ENCODE data around the gene SECTM1. TPM values are rescaled to one million over a fixed set of nuclear protein-coding genes. Genes with fewer than 3 reads are reported as not detected.

SECTM1 gene
- total RNA-seq, 1 donor from 2014 or later = 0.27 TPM

DNA sequence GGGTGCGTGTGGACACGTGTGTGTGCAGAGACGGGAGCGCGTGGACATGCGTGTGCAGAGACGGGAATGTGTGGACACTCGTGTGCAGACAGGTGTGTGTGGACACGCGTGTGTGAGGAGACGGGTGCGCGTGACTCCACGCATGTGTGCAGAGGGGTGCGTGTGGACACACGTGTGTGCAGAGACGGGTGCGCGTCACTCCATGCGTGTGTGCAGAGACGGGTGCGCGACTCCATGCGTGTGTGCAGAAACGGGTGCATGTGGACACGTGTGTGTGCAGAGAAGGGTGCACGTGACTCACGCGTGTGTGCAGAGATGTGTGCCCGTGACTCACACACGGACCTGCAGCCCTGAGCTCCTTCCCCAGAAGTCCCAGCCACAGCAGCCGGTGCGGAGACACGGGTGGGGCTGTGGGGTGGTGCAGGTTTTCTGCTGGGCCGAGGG lies 13.9 kb downstream of the SECTM1 start:
- no peaks in the 10 kb centered on the region for H3K9me3 Mint-ChIP-seq (ENCODE audit: unreplicated experiment)

DNA sequence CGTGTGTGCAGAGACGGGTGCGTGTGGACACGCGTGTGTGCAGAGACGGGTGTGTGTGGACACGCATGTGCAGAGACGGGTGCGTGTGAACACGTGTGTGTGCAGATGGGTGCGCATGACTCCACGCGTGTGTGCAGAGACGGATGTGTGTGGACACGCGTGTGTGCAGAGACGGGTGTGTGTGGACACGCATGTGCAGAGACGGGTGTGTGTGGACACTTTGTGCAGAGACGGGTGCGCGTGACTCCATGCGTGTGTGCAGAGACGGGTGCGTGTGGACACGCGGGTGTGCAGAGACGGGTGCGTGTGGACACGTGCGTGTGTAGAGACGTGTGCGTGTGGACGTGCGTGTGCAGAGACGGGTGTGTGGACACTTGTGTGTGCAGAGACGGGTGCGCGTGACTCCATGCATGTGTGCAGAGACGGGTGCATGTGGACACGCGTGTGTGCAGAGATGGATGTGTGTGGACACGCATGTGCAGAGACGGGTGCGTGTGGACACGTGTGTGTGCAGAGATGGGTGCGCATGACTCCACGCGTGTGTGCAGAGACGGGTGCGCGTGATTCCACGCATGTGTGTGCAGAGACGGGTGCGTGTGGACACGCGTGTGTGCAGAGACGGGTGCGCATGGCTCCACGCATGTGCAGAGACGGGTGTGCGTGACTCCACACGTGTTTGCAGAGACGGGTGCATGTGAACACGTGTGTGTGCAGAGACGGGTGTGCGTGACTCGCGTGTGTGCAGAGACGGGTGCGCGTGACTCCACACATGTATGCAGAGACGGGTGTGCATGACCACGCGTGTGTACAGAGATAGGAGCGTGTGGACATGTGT lies 14.6 kb downstream of the SECTM1 start:
- DNase-seq (ENCODE audit: low read depth) (no peak), FAIRE-seq (no peak)
- Mint-ChIP-seq H3K27me3 (ENCODE audit: low read depth, unreplicated experiment) (peaks cover 18% of the 10 kb centered on the region), H3K36me3 (ENCODE audit: low read depth, unreplicated experiment) (no peaks in the 10 kb centered on the region), H3K4me1 (ENCODE audit: low read depth, unreplicated experiment) (no peaks in the 10 kb centered on the region), H3K4me3 (ENCODE audit: unreplicated experiment) (no peak overlapping the region), H3K9me3 (ENCODE audit: unreplicated experiment) (no peaks in the 10 kb centered on the region), H3K27ac (ENCODE audit: unreplicated experiment) (no peak overlapping the region)
- Histone ChIP-seq H3K36me3 (ENCODE audit: insufficient read depth, low read length) (no peaks in the 10 kb centered on the region), H3K27me3 (ENCODE audit: insufficient read depth, low read length) (peaks cover 12% of the 10 kb centered on the region), H3K4me2 (ENCODE audit: low read length) (no peak overlapping the region), H2AFZ (ENCODE audit: low read depth, low read length) (no peak overlapping the region), H3K9ac (ENCODE audit: low read length) (no peak overlapping the region), H3K4me1 (ENCODE audit: insufficient read depth, low read length) (no peaks in the 10 kb centered on the region), H3K27ac (ENCODE audit: low read depth, low read length) (no peak overlapping the region), H3K79me2 (ENCODE audit: insufficient read depth, low read length) (no peaks in the 10 kb centered on the region), H3K4me3 (ENCODE audit: insufficient read depth, low read depth, low read length) (no peak overlapping the region), H4K20me1 (ENCODE audit: insufficient read depth, low read length) (no peaks in the 10 kb centered on the region), H3K9me3 (ENCODE audit: insufficient read depth, low read depth, low read length) (peaks cover 10% of the 10 kb centered on the region)
- no peak for TF ChIP-seq EZH2 (IDR thresholded peaks at IDR 0.05; ENCODE audit: insufficient read depth, low read length)
- TF ChIP-seq, protein P1, sequence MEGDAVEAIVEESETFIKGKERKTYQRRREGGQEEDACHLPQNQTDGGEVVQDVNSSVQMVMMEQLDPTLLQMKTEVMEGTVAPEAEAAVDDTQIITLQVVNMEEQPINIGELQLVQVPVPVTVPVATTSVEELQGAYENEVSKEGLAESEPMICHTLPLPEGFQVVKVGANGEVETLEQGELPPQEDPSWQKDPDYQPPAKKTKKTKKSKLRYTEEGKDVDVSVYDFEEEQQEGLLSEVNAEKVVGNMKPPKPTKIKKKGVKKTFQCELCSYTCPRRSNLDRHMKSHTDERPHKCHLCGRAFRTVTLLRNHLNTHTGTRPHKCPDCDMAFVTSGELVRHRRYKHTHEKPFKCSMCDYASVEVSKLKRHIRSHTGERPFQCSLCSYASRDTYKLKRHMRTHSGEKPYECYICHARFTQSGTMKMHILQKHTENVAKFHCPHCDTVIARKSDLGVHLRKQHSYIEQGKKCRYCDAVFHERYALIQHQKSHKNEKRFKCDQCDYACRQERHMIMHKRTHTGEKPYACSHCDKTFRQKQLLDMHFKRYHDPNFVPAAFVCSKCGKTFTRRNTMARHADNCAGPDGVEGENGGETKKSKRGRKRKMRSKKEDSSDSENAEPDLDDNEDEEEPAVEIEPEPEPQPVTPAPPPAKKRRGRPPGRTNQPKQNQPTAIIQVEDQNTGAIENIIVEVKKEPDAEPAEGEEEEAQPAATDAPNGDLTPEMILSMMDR (IDR thresholded peaks at IDR 0.05; ENCODE audit: insufficient read depth, low read depth, low read length) = no peak

More for the DNA sequence above, 13.9 kb downstream of the SECTM1 start:
- Mint-ChIP-seq H3K27ac (ENCODE audit: unreplicated experiment) (no peak overlapping the region), H3K4me1 (ENCODE audit: low read depth, unreplicated experiment) (peaks cover under 1% of the 10 kb centered on the region), H3K27me3 (ENCODE audit: low read depth, unreplicated experiment) (peaks cover 19% of the 10 kb centered on the region), H3K36me3 (ENCODE audit: low read depth, unreplicated experiment) (no peaks in the 10 kb centered on the region), H3K4me3 (ENCODE audit: unreplicated experiment) (no peak overlapping the region)
- Histone ChIP-seq H2AFZ (ENCODE audit: low read depth, low read length) (no peak overlapping the region), H3K9ac (ENCODE audit: low read length) (no peak overlapping the region), H3K4me3 (ENCODE audit: insufficient read depth, low read depth, low read length) (no peak overlapping the region), H3K27ac (ENCODE audit: low read depth, low read length) (no peak overlapping the region), H3K9me3 (ENCODE audit: insufficient read depth, low read depth, low read length) (peaks cover 10% of the 10 kb centered on the region), H3K79me2 (ENCODE audit: insufficient read depth, low read length) (no peaks in the 10 kb centered on the region), H3K36me3 (ENCODE audit: insufficient read depth, low read length) (no peaks in the 10 kb centered on the region), H3K4me2 (ENCODE audit: low read length) (no peak overlapping the region), H4K20me1 (ENCODE audit: insufficient read depth, low read length) (no peaks in the 10 kb centered on the region), H3K4me1 (ENCODE audit: insufficient read depth, low read length) (no peaks in the 10 kb centered on the region), H3K27me3 (ENCODE audit: insufficient read depth, low read length) (peaks cover 12% of the 10 kb centered on the region)
- DNase-seq (ENCODE audit: low read depth) (no peak), FAIRE-seq (no peak)
- TF ChIP-seq, protein P1 (IDR thresholded peaks at IDR 0.05; ENCODE audit: insufficient read depth, low read depth, low read length) = no peak
- TF ChIP-seq EZH2 (IDR thresholded peaks at IDR 0.05; ENCODE audit: insufficient read depth, low read length) = no peak

- H3K27me3 Mint-ChIP-seq (ENCODE audit: low read depth, unreplicated experiment) = peaks cover 19% of the 10 kb centered on the region
- H3K79me2 ChIP-seq (ENCODE audit: insufficient read depth, low read length) = no peaks in the 10 kb centered on the region
- H3K36me3 Mint-ChIP-seq (ENCODE audit: low read depth, unreplicated experiment) = no peaks in the 10 kb centered on the region
- no peak overlapping the region for H2AFZ ChIP-seq (ENCODE audit: low read depth, low read length)
- peaks cover 16% of the 10 kb centered on the region for H3K27me3 ChIP-seq (ENCODE audit: insufficient read depth, low read length)
- H4K20me1 ChIP-seq (ENCODE audit: insufficient read depth, low read length) = no peaks in the 10 kb centered on the region
- H3K4me1 ChIP-seq (ENCODE audit: insufficient read depth, low read length) = no peaks in the 10 kb centered on the region
- H3K36me3 ChIP-seq (ENCODE audit: insufficient read depth, low read length) = no peaks in the 10 kb centered on the region
- H3K9me3 ChIP-seq (ENCODE audit: insufficient read depth, low read depth, low read length) = peaks cover 10% of the 10 kb centered on the region
- H3K27ac Mint-ChIP-seq (ENCODE audit: unreplicated experiment) = no peak overlapping the region
- no peak overlapping the region for H3K4me3 Mint-ChIP-seq (ENCODE audit: unreplicated experiment)
- no peak overlapping the region for H3K27ac ChIP-seq (ENCODE audit: low read depth, low read length)
- DNase-seq (ENCODE audit: low read depth) = no peak
- no peak overlapping the region for H3K4me2 ChIP-seq (ENCODE audit: low read length)
- H3K9me3 Mint-ChIP-seq (ENCODE audit: unreplicated experiment) = no peaks in the 10 kb centered on the region
- H3K4me3 ChIP-seq (ENCODE audit: insufficient read depth, low read depth, low read length) = no peak overlapping the region
- no peak for FAIRE-seq
- TF ChIP-seq, protein P1 (IDR thresholded peaks at IDR 0.05; ENCODE audit: insufficient read depth, low read depth, low read length) = no peak
- no peak for TF ChIP-seq EZH2 (IDR thresholded peaks at IDR 0.05; ENCODE audit: insufficient read depth, low read length)
- H3K9ac ChIP-seq (ENCODE audit: low read length) = no peak overlapping the region
- no peaks in the 10 kb centered on the region for H3K4me1 Mint-ChIP-seq (ENCODE audit: low read depth, unreplicated experiment)
Observed at GRCh38 chr17:82318169-82318498, 15.4 kb downstream of the SECTM1 start.
